HCT116 (cell line): Measurements from ENCODE around the gene SCFD2.

Source experiments
- EZH2 ChIP-seq: fragments of 200-600 bp; sonication (generic); IDR thresholded peaks from 2 replicates; pipeline ENCODE4 v1.6.1; 2017; ENCODE audit warnings: antibody characterized with exemption, mixed run types
- MAX ChIP-seq: IDR thresholded peaks from 2 replicates; pipeline ENCODE4 v1.6.1; 2012
- TCF7L2 ChIP-seq: IDR thresholded peaks from 2 replicates; pipeline ENCODE4 v1.7.0; 2011; ENCODE audit warnings: borderline replicate concordance, inconsistent platforms; ENCODE audit not compliant: insufficient read depth, insufficient read length; ENCODE audit errors: extremely low read depth
- TF ChIP-seq, protein P1 (sequence below): IDR thresholded peaks from 2 replicates; pipeline ENCODE4 v1.6.1; 2012; ENCODE audit warnings: low read depth

GRCh38 chr4:52876069-52876468, 489.8 kb downstream of the SCFD2 start:
- TF ChIP-seq, protein P1, sequence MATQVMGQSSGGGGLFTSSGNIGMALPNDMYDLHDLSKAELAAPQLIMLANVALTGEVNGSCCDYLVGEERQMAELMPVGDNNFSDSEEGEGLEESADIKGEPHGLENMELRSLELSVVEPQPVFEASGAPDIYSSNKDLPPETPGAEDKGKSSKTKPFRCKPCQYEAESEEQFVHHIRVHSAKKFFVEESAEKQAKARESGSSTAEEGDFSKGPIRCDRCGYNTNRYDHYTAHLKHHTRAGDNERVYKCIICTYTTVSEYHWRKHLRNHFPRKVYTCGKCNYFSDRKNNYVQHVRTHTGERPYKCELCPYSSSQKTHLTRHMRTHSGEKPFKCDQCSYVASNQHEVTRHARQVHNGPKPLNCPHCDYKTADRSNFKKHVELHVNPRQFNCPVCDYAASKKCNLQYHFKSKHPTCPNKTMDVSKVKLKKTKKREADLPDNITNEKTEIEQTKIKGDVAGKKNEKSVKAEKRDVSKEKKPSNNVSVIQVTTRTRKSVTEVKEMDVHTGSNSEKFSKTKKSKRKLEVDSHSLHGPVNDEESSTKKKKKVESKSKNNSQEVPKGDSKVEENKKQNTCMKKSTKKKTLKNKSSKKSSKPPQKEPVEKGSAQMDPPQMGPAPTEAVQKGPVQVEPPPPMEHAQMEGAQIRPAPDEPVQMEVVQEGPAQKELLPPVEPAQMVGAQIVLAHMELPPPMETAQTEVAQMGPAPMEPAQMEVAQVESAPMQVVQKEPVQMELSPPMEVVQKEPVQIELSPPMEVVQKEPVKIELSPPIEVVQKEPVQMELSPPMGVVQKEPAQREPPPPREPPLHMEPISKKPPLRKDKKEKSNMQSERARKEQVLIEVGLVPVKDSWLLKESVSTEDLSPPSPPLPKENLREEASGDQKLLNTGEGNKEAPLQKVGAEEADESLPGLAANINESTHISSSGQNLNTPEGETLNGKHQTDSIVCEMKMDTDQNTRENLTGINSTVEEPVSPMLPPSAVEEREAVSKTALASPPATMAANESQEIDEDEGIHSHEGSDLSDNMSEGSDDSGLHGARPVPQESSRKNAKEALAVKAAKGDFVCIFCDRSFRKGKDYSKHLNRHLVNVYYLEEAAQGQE, result no peak
- no peak for TF ChIP-seq TCF7L2
- TF ChIP-seq MAX, result no peak
- no peak for TF ChIP-seq EZH2
